ENCODE data around the gene KSR2. TPM values are rescaled to one million over a fixed set of nuclear protein-coding genes. Genes with fewer than 3 reads are reported as not detected.

KSR2 gene
- total and polyA plus RNA-seq, 2 of the 13 experiments (the other 11 are each of a cell fraction or from before 2014, with no cell fraction given): 0.02 TPM; not detected in 1

DNA sequence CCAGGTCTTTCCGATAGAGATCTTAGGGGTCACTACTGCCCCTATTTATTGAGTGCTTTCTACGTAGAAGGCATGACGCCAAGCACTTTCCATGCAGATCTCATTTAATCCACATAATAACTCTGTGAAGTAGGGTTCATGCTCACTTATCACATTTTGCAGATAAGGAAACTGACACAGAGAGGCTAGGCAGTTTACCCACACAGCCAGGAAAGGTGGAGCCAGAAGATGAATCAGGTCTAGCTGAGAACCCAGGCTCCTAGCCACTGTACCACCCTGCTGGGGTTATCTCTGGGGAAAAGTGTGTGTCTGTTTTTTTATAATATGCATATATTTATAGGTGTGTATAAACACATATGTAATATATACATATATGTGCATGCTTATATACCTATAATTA is 83.6 kb downstream of the KSR2 start (continued):
- TF ChIP-seq ZSCAN21 (CRISPR knock-in tag; IDR thresholded peaks at IDR 0.05; ENCODE audit: borderline replicate concordance) (no peak), ZKSCAN1 (IDR thresholded peaks at IDR 0.05; ENCODE audit: low read length) (no peak), TAF15 (IDR thresholded peaks at IDR 0.05; ENCODE audit: low read depth, low read length, poor library complexity, severe bottlenecking) (no peak)
- TF ChIP-seq, protein P1, sequence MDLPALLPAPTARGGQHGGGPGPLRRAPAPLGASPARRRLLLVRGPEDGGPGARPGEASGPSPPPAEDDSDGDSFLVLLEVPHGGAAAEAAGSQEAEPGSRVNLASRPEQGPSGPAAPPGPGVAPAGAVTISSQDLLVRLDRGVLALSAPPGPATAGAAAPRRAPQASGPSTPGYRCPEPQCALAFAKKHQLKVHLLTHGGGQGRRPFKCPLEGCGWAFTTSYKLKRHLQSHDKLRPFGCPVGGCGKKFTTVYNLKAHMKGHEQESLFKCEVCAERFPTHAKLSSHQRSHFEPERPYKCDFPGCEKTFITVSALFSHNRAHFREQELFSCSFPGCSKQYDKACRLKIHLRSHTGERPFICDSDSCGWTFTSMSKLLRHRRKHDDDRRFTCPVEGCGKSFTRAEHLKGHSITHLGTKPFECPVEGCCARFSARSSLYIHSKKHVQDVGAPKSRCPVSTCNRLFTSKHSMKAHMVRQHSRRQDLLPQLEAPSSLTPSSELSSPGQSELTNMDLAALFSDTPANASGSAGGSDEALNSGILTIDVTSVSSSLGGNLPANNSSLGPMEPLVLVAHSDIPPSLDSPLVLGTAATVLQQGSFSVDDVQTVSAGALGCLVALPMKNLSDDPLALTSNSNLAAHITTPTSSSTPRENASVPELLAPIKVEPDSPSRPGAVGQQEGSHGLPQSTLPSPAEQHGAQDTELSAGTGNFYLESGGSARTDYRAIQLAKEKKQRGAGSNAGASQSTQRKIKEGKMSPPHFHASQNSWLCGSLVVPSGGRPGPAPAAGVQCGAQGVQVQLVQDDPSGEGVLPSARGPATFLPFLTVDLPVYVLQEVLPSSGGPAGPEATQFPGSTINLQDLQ (CRISPR knock-in tag; IDR thresholded peaks at IDR 0.05): no peak
- TF ChIP-seq, protein P2, sequence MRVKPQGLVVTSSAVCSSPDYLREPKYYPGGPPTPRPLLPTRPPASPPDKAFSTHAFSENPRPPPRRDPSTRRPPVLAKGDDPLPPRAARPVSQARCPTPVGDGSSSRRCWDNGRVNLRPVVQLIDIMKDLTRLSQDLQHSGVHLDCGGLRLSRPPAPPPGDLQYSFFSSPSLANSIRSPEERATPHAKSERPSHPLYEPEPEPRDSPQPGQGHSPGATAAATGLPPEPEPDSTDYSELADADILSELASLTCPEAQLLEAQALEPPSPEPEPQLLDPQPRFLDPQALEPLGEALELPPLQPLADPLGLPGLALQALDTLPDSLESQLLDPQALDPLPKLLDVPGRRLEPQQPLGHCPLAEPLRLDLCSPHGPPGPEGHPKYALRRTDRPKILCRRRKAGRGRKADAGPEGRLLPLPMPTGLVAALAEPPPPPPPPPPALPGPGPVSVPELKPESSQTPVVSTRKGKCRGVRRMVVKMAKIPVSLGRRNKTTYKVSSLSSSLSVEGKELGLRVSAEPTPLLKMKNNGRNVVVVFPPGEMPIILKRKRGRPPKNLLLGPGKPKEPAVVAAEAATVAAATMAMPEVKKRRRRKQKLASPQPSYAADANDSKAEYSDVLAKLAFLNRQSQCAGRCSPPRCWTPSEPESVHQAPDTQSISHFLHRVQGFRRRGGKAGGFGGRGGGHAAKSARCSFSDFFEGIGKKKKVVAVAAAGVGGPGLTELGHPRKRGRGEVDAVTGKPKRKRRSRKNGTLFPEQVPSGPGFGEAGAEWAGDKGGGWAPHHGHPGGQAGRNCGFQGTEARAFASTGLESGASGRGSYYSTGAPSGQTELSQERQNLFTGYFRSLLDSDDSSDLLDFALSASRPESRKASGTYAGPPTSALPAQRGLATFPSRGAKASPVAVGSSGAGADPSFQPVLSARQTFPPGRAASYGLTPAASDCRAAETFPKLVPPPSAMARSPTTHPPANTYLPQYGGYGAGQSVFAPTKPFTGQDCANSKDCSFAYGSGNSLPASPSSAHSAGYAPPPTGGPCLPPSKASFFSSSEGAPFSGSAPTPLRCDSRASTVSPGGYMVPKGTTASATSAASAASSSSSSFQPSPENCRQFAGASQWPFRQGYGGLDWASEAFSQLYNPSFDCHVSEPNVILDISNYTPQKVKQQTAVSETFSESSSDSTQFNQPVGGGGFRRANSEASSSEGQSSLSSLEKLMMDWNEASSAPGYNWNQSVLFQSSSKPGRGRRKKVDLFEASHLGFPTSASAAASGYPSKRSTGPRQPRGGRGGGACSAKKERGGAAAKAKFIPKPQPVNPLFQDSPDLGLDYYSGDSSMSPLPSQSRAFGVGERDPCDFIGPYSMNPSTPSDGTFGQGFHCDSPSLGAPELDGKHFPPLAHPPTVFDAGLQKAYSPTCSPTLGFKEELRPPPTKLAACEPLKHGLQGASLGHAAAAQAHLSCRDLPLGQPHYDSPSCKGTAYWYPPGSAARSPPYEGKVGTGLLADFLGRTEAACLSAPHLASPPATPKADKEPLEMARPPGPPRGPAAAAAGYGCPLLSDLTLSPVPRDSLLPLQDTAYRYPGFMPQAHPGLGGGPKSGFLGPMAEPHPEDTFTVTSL (CRISPR knock-in tag; IDR thresholded peaks at IDR 0.05; ENCODE audit: borderline replicate concordance): no peak

All from HepG2 (cell line).